ENCODE data around the gene EPHB1.

Gene EPHB1

DNA sequence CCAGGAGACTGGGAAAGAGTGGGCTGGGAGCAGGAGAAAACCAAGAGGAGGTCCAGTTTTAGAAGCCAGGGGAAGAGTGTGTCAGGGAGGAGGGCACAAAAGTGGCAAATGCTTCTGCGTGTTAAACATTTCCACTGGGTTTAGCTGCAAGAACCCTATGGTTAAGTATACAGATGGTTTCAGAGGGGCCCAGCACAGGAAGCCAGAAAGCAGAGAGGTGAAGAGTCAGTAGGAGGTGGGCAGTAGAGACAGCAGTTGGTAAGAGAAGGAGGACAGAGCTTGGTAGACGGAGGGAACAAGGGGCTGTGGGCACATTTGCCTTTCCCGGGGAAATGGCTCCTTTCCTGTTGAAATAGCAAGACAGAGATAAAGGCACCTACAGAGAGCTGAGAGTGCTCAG is 133.8 kb downstream of the EPHB1 start:
- Mint-ChIP-seq H3K9me3 (no peaks in the 10 kb centered on the region), H3K36me3 (ENCODE audit: low read depth) (no peaks in the 10 kb centered on the region), H3K4me3 (no peak overlapping the region), H3K4me1 (peaks cover 47% of the 10 kb centered on the region), H3K27me3 (ENCODE audit: low read depth) (peaks cover 14% of the 10 kb centered on the region), H3K27ac (peak overlapping the region in 1 of 3 experiments; percentile 0)
- TF ChIP-seq, protein P1, sequence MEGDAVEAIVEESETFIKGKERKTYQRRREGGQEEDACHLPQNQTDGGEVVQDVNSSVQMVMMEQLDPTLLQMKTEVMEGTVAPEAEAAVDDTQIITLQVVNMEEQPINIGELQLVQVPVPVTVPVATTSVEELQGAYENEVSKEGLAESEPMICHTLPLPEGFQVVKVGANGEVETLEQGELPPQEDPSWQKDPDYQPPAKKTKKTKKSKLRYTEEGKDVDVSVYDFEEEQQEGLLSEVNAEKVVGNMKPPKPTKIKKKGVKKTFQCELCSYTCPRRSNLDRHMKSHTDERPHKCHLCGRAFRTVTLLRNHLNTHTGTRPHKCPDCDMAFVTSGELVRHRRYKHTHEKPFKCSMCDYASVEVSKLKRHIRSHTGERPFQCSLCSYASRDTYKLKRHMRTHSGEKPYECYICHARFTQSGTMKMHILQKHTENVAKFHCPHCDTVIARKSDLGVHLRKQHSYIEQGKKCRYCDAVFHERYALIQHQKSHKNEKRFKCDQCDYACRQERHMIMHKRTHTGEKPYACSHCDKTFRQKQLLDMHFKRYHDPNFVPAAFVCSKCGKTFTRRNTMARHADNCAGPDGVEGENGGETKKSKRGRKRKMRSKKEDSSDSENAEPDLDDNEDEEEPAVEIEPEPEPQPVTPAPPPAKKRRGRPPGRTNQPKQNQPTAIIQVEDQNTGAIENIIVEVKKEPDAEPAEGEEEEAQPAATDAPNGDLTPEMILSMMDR (IDR thresholded peaks at IDR 0.05; ENCODE audit: unreplicated experiment in 3 of 3): no peak

DNA sequence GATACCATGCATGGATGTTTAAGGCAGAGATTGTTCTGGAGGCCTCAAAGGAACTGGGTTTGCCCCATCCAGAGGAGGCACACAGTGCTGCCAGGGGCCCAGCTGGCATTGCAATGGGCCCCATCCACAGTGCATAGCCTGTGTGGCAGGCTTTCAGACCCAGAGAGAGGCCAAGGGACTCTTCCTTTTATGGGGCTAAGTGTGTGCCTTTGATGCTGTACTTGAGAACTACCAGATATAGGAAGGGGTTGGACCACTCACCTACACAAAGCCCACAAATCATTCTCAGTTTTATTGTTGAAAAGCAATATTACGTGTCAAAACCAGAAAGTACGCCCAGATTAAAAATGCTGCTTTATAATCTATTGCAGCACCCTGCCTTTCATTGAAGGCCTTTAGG is 134.9 kb downstream of the EPHB1 start:
- TF ChIP-seq, protein P1 (IDR thresholded peaks at IDR 0.05; ENCODE audit: unreplicated experiment in 3 of 3): no peak
- Mint-ChIP-seq H3K4me1 (peaks cover 59% of the 10 kb centered on the region), H3K4me3 (no peak overlapping the region), H3K9me3 (no peaks in the 10 kb centered on the region), H3K27me3 (ENCODE audit: low read depth) (peaks cover 13% of the 10 kb centered on the region), H3K36me3 (ENCODE audit: low read depth) (no peaks in the 10 kb centered on the region), H3K27ac (no peak overlapping the region)

DNA sequence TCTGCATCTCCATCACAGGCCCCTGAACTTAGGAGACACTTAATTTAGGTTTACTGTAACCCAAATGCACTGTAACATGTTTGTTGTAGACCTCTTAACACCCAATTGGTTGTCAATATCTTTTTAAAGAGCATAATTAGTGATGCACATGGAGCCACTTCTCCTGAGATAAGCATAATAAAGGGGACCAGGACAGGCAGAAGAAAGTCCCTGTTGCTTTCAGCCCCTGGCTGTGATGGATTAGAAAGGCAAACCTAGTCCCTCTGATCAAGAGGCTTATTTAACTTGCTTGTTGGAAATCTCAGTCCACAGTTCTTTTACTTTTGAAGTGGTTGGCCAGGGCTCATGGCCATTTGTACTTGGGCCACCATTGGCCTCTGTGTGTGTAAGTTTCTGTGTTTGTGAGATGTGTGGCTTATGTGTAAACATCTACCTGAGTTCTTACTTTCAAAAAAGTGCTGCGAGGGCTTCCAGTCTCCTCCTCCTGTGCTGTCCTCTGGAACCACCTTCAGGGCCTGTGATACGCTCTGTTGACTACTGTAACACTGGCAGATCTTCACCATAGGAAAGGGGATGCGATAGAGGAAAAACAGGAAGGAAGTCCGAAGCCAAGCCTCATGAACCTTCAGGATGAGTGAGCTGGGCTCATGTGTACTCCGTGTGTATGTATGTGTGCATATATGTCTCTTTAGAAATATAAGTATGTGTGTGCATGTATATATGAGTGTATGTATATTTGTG is 136.2 kb downstream of the EPHB1 start:
- Mint-ChIP-seq H3K27me3 (ENCODE audit: low read depth) (peaks cover 11% of the 10 kb centered on the region), H3K4me1 (peaks cover 59% of the 10 kb centered on the region), H3K36me3 (ENCODE audit: low read depth) (no peaks in the 10 kb centered on the region), H3K9me3 (no peaks in the 10 kb centered on the region), H3K4me3 (no peak overlapping the region), H3K27ac (no peak overlapping the region)
- TF ChIP-seq, protein P1 (IDR thresholded peaks at IDR 0.05; ENCODE audit: unreplicated experiment in 3 of 3): no peak

DNA sequence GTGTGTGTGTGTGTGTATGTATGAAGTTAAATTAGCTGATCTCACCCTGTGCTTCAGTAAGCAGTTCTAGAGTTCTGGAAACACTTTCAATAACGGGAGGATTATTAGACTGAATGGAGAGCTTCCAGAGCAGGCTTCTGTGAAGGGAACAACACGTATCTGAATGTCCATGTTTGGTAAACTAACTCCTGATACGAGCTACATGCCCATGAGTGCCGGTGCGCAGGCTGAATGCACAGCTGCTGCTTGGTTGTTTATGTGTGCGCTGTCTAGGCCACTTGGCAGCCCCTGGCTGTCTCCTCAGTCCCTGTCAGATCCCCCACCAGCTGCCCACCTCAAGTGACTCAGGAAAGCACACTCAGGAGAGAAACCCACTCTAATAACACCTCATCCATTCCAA is 137.0 kb downstream of the EPHB1 start:
- Mint-ChIP-seq H3K9me3 (no peaks in the 10 kb centered on the region), H3K4me1 (peaks cover 55% of the 10 kb centered on the region), H3K36me3 (ENCODE audit: low read depth) (no peaks in the 10 kb centered on the region), H3K4me3 (no peak overlapping the region), H3K27me3 (ENCODE audit: low read depth) (peaks cover 11% of the 10 kb centered on the region), H3K27ac (no peak overlapping the region)
- TF ChIP-seq, protein P1 (IDR thresholded peaks at IDR 0.05; ENCODE audit: unreplicated experiment in 3 of 3): no peak

DNA sequence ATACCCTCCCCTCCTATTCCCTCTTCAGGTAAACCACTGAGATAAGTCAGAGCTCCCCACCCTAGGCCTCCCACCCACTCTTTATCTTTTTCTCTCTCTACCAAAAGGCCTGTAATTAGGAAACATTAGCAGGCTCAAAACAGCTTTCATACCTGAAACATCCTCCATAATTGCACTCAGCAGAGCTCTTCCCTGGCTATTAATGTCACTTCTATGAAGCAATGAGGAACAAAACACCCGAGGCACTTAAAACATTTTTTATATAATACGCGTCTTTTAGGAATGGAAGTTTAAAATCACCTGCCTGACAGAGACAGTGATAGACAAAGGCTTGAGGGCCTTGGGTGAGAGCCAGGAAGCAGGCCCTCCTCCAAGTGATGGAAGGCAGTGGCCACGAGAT is 138.9 kb downstream of the EPHB1 start:
- peaks cover 7% of the 10 kb centered on the region for H3K27me3 Mint-ChIP-seq (ENCODE audit: low read depth)
- H3K36me3 Mint-ChIP-seq (ENCODE audit: low read depth): no peaks in the 10 kb centered on the region
- TF ChIP-seq, protein P1 (IDR thresholded peaks at IDR 0.05; ENCODE audit: unreplicated experiment in 3 of 3): no peak
- H3K9me3 Mint-ChIP-seq: no peaks in the 10 kb centered on the region
- H3K4me1 Mint-ChIP-seq: peaks cover 49% of the 10 kb centered on the region
- no peak overlapping the region for H3K27ac Mint-ChIP-seq
- no peak overlapping the region for H3K4me3 Mint-ChIP-seq

DNA sequence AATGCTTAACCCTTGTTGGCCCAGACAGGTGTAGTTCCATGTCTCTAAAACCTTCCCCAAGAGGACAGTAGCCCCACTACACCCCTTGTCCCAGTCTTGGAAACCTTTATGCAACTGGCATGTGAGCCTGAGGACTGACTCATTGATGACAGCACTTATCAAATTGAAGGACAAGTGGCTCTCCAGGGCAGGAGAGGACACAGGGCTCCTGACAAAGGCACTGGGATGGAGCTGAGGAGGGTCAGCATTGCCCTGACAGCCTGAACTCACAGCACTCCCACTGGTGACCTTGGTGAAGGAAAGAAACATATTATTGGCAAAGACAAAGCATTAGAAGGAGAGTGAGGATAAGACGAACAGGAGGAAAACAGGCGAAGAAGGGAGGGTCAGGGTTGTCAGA is 139.9 kb downstream of the EPHB1 start:
- H3K27ac Mint-ChIP-seq: no peak overlapping the region

More for the DNA sequence above, 139.9 kb downstream of the EPHB1 start:
- no peaks in the 10 kb centered on the region for H3K36me3 Mint-ChIP-seq (ENCODE audit: low read depth)
- H3K4me1 Mint-ChIP-seq: peaks cover 44% of the 10 kb centered on the region
- TF ChIP-seq, protein P1 (IDR thresholded peaks at IDR 0.05; ENCODE audit: unreplicated experiment in 3 of 3): no peak
- peaks cover 4% of the 10 kb centered on the region for H3K27me3 Mint-ChIP-seq (ENCODE audit: low read depth)
- no peak overlapping the region for H3K4me3 Mint-ChIP-seq
- no peaks in the 10 kb centered on the region for H3K9me3 Mint-ChIP-seq
